GM18505 (cell line): Measurements from ENCODE around the gene POGK.
A peak's percentile ranks its signal among the peaks of the same experiment; 100 is the strongest.
"Not testable (repeated sequence)": the region's sequence is repeated elsewhere in the genome, so short reads cannot be mapped to it uniquely, and the experiment has no call there.

Experiments used
- ATAC-seq: cut with Tn5 transposase; IDR thresholded peaks from one replicate; pipeline ENCODE4 v1.9.1; 2021; ENCODE audit not compliant: unreplicated experiment
- POLR2A ChIP-seq: IDR thresholded peaks from 4 replicates; pipeline ENCODE4 v1.6.1; 2011; ENCODE audit warnings: borderline replicate concordance; ENCODE audit not compliant: insufficient read depth, insufficient read length; ENCODE audit errors: extremely low read depth

Gene POGK

GRCh38 chr1:166838766-166839599 lies at the start of gene POGK:
POGK (plus strand) TSS chr1:166839475; CDS start chr1:166840957, 1,482 bp downstream.
- ATAC-seq, result peak; percentile 95
- peak; percentile 91 for TF ChIP-seq POLR2A

- no peak for TF ChIP-seq POLR2A
- no peak for ATAC-seq
Observed at GRCh38 chr1:166796620-166797236, 42.5 kb upstream of the POGK start.

GRCh38 chr1:166808952-166809351 lies 30.3 kb upstream of the POGK start:
- TF ChIP-seq POLR2A, result no peak
- no peak for ATAC-seq

- no peak for TF ChIP-seq POLR2A
- ATAC-seq, result no peak
Observed at GRCh38 chr1:166811691-166812090, 27.6 kb upstream of the POGK start.

GRCh38 chr1:166813508-166814223 lies 25.6 kb upstream of the POGK start:
- TF ChIP-seq POLR2A, result no peak
- no peak for ATAC-seq

GRCh38 chr1:166814611-166815010 lies 24.7 kb upstream of the POGK start:
- no peak for ATAC-seq
- TF ChIP-seq POLR2A, result no peak

GRCh38 chr1:166819974-166820373 lies 19.3 kb upstream of the POGK start:
- no peak for TF ChIP-seq POLR2A
- ATAC-seq, result no peak

- no peak for ATAC-seq
- TF ChIP-seq POLR2A, result no peak
Observed at GRCh38 chr1:166822385-166822784, 16.9 kb upstream of the POGK start.

- no peak for ATAC-seq
- no peak for TF ChIP-seq POLR2A
Observed at GRCh38 chr1:166827426-166827825, 11.8 kb upstream of the POGK start.

- not testable (repeated sequence) for ATAC-seq
Observed at GRCh38 chr1:166829762-166830161, 9.5 kb upstream of the POGK start.

GRCh38 chr1:166836733-166837132 lies 2.5 kb upstream of the POGK start:
- no peak for ATAC-seq
- TF ChIP-seq POLR2A, result no peak

- no peak for TF ChIP-seq POLR2A
- peak; percentile 44 for ATAC-seq
Observed at GRCh38 chr1:166839600-166840308, 479 bp downstream of the POGK start.
